Measurements from ENCODE around the gene RHOBTB1.
"Not testable (repeated sequence)": the region's sequence is repeated elsewhere in the genome, so short reads cannot be mapped to it uniquely, and the experiment has no call there.

RHOBTB1 gene

DNA sequence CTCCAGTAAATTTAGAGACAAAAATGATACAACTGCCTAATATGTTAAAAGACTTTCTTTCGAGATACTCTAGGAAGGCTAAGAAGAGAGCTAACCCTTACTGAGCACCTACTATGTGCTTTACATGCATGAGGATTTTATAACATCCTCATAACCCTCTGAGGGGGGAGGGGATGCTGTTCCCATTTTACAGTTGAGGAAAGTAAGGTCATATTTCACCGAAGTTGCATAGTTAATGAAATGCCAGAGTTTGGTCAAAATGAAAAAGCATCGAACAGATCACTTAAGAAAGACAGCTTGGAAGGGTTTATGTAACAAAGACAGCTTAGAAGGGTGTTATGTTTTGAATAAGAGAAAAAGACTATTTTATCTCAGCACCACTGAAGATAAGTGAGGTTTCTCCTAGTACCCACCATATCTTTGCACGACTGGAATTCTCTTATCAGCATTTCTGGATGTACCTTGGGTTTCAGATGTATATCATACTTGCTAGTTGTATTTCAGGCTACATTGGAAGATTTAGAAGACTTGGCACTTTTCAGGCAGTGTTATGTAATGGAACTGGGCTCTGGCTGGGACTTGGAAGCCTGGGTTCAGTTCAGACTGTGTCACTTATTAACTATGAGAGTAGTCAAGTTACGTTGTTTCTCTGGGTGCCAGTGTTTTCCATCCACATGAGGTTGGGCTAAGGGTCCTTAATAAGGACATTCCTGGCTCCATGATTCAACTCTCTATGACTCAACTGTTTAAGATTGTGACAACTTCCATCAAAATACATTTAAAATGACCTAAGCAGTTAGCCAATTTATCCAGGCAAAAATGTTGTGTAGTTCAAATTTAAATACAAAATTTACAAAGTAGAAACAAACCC is 6.0 kb downstream of the RHOBTB1 start:
- FAIRE-seq: no peak

DNA sequence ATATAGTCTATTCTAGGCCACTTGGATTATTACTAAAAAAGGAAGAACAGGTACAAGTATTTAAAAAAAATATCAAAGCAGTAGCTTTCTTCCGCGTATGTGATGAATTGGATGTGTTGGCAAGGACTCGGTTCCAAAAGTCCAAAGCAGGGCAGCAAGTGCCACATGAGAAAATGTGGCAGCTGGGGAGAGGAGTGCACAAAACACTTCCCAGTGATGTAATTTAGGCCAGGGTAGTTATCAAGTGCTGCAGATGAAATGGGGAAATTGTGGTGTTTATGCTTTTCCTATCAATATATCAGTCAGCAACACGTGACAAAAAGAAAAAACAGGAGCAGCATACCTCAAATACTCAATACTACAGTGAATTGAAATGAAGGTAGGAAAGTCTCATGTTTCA is 7.0 kb downstream of the RHOBTB1 start:
- no peak for FAIRE-seq

DNA sequence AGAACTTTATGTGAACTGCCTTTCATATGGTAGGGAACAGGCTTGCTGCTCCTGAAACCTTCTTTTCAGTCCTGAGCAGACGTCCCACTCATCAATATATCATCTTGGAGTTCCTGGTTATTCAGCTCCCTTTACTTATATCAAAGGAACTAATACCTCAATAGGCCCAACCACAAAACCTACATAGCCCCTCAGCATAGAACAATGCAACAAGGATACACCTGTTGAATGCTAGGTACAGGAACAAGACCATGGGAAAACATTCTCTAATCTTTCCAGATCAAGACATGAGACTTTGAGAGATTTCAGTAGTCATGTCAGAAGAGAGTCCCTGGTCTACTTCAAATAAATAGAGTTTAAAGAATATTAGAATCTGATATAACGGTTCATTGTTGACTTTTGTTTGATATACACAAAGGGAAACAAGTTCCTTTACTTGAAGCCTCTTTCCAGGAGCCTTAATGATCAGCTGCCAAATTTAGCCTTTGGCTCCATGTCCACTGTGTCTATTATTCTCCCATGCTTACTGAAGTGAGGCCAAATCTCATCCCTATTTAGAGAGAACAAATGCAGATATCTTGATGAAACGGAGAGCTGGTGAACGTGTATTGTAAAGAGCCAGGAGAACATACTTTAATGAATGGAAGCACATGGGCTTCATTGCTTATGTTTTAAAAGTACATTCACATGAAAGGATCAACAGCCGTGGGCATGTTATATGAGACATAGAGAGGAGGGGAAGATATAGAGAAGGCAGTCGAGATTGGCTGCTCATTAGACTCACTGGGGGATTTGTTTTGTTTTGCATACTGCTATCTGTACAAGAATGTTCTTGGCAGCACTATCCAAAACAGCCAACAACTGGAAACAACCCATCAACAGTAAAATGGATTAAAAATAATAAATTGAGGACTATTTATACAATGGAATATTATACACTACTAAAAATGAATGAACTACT is 9.5 kb downstream of the RHOBTB1 start:
- FAIRE-seq: no peak

DNA sequence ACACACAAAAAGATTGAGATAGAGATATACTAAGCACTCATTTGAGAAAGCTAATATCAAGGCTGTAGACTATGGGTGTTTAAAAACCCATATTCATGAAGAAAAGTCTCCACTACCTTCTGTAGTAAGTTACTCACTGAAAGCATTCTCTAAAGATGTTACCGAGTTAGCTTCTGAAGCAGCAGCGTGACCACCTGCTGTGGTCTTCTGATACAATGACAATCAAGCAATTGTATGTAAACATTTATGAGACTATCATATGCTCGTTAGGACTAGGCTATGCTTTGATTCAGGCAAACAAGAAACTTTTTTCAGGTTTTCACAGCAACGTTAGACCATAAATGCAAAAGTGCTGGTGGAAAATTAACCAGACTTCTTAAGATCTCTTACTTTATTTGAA is 11.2 kb downstream of the RHOBTB1 start:
- FAIRE-seq: no peak

DNA sequence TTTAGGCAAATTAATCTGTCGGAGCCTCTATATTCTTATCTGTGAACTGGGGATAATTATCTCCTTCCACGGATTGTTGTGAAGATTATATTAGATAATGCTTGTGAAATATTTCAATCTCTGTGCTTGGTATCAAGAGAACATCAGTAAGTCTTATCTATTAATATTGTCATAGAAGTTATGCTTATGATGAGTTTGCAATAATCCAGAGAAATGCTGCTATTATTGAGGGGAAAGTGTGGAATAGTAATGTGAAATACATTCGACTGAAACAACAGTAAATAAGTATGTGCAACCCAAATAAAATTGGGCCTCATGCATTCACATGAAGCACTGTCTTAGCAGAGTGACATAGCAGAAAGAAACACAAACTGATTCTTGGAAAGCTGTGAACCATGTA is 13.7 kb downstream of the RHOBTB1 start:
- FAIRE-seq: no peak

DNA sequence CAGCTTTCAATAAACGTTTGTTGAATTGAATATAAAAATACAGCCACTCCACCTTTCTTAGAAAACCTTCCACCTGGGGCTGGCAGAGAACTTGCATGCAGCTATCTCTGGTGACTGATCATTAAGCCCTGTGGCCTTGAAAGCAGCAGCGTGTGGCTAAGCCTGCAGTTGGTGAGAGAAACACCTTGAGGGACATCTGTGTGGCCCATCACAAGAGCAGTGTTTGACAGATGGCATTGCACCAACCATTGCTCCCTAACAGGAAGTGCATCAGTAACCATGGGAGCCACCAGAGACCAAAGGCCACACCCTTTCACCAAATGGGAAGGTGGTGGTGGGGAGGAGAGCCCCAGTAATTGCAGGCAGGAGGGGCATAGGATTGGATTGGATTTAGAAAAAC is 22.4 kb downstream of the RHOBTB1 start:
- no peak for FAIRE-seq

DNA sequence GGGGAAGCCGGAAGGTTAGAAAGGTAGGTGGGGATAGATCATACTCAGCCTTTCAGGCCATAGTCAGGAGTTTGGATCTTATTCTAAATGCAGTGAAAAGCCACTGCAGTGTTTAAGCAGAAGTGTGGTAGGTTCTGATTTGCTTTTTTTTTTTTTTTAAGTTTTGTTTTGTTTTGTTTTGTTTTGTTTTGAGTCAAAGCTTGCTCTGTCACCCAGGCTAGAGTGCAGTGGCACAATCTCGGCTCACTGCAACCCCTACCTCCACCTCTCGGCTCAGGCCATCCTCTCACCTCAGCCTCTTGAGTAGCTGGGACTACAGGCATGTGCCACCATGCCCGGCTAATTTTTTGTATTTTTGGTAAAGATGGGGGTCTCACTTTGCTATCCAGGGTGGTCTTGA is 23.5 kb downstream of the RHOBTB1 start:
- no peak for FAIRE-seq

DNA sequence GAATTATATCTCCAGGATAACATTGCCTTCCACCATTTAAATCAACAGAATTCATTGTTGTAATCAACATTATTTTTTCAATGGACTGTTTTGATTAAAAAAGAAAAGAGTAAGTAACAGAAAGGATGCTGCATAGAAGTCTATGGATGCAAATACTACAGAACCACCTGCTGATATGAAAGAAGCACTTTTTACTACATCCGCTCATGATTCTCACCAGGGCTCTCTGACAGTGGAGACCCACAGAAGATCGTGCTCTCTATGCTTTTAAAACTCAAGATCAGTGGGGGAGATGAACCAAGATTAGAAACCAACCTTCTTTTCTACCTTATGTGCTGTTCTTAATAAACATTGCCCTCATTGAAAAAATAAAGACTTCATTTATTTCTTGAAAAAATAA is 24.4 kb downstream of the RHOBTB1 start:
- no peak for FAIRE-seq

DNA sequence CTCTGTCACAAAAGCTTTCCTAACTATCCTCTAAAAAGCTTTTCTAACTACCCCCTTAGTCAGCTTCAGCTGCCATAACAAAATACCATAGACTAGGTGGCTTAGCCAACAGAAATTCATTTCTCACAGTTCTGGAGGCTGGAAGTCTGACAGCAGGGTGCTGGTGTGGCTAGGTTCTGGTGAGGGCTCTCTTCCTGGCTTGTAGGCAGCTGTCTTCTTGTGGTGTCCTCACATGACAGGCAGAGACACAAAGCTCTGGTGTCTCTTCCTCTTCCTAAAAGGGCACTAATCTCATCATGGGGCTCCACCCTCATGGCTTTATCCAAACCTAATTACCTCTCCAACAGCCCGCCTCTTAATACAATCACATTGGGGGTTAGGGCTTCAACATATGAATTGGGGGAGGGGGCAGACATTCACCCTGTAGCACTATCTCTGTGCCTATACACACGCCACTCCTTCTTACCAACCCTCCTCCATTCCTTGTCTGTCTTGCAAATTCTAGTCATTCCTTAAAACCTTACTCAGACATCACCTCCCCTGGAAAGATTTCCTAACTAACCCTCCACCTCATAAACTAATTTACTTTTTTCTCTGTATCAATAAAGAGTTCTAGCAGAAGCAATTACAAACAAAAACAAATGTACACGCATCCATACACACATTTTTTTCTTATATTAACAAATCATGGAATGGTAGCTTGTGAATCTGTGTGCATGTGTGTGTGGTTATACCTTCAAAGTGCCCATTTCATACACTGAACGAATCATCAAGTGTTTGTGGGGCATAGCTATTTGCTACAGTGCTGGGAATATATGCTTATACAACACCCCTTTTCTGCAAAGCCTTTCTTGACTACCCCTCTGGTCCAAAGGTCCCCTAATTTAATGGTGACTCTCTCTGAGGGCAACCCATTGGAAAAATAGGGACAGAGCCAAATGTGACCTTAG is 26.4 kb downstream of the RHOBTB1 start:
- no peak for FAIRE-seq

DNA sequence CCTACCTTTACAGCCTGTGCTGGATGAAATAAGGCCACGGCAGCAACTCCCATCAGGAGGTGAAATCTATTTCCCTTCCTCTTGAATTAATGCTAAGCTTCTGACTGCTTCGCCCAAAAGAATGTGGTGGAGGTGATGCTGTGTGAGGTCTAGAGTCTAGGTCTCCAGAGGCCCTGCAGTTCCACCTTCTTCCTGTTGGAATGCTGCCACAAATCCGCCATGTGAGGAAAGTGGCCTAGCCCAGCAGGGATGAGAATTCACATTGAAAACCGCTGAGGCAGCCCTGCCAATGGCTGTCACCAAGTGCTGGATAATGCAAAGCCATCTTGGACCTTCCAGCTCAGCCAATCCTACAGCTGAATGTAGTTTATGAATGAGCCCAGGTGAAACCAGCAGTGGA is 28.0 kb downstream of the RHOBTB1 start:
- no peak for FAIRE-seq

DNA sequence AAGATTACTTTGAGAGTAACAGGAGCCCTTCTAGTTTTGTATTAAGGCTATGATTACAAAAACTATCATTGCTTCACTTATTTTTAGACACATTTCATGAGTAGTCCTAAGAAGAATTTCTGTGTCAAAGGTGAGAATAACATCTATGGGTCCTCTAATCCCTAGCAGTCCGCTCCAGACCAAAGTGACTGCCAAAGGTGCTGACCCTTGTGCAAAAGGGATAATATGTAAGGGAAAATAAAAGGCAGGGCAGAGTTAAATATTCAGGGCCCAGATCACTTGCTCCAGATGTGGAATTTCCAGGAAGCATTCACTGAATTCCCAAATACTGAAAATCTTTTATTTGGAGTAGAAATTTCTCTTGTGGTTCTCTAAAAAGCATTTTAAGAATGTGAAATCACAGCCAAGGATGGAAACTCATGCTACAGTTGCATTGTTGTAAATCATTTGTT is 29.3 kb downstream of the RHOBTB1 start:
- no peak for FAIRE-seq

DNA sequence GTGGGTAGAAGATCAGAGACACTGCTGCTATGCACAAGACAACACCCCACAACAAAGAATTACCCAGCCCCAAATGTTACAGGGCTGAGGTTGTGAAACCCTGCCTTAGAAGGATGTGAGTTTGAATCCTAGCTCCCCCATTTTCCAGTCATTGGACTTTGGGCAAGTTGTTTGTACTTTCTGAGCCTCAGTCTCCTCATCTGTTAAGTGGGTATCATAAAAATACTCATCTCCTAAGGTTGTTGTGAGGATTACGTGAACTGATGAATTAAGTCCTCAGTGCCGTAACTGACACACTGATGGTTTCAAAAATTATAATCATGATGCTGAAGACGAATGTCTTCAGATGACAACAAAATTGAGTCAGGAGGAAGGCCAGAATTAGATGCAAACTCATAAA is 30.3 kb downstream of the RHOBTB1 start:
- FAIRE-seq: no peak

DNA sequence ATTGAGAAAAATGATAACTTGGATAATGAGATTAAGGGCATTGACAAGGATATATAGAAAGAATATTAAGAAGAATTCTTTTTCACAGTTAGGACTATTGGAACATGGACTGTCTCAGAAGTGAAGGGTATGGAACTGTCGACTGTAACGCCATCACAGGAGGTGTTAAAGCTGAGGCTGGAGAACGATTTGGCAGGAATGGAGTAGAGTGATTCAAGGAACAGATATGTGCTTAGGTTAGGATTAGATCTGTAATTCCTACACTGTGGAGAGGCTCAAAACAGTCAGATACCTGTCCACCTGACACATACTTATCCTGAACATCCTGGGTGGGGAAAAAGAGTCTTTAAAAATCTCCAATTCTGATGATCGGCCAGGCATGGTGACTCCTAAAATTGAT is 30.9 kb downstream of the RHOBTB1 start:
- no peak for FAIRE-seq

DNA sequence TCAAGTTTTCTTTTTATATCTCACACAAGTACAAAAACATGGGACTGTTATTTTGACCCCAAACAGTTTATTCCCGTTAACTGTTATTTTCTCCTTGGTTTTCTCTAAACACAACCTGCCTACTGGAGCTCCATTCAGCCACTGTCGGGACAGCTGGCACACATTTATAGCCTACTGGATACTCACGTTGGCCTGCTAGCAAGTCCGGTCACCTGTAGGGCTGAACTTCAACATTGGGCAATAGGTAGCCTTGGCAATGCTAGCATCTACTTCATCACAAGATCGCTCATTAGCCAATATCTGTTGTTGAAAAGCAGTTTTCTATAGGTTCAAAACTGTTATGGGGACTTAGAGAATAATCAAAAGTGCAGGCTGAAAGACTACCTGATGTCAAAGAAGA is 32.3 kb downstream of the RHOBTB1 start:
- FAIRE-seq: no peak

DNA sequence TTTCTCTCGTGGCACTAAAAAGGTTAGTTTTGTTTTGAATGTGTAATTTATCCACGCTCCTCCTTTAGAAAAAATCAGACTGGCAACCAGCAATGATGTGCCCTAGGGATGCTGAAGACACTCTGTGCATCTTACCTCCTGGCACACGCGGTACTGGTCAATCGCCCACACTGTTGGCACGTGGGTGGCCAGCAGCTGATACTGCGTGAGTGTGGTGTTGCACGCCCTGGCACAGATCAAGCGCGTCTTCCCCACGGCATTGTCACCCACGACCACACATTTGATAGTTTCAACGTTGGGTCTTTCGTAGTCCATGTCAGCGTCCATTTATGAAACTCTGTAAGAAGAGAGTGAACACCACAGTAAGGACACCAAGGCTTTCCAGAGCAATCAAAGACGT is 32.8 kb downstream of the RHOBTB1 start:
- FAIRE-seq: no peak

DNA sequence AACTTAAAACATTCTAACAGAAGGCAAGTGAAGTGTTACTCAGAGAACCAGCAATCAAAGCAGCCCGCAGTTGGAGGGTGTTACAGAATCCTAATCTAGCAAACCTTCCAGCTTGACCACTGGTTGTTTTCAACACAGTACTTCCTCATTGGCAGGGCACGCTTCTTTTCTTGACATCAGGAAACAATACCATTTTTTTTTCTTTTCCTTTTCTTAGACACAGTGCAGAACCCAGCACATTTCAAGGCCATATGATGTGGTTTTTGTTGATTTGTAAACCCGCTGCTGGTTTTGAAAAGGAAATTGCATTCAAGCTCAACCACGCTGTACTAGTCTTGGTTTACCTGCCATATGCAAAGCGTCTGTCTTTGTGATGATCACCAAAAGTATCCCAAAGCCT is 33.4 kb downstream of the RHOBTB1 start:
- no peak for FAIRE-seq

DNA sequence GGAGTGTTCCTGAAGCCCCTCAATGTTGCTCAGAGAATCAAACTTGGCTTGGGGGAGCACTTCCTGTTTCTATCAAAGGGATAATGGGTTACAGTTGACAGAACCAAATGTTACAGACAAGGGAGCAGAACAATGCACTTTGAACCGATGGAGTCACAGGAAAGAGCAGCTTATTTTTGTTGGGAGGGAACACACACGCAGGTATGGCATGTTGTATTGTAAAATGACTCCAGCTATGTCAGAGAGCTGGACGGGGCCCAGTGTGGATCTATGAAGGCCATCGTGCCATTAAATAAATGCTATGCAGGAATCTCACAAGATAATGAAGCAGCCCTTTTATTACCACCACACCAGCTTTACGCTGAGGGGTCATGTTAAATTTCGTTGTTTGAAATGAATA is 35.1 kb downstream of the RHOBTB1 start:
- no peak for FAIRE-seq

DNA sequence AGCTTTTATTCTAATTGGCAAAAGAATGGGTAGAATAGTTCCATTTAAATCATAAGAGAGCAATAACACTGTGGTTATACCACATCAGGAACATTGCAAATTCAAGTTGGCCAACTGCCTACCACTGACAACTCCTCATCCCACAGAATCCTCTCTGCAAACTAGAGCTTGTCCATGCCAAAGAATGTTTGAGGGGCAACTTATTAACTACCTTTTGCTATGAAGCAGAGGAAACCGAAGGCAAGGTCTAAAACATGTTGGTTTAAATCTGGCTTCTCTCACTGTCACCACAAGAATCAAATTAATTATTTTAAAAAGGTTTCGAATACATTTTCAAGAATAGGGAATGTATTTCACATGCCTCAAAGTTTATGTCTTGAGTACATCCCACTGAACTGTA is 36.0 kb downstream of the RHOBTB1 start:
- FAIRE-seq: no peak

DNA sequence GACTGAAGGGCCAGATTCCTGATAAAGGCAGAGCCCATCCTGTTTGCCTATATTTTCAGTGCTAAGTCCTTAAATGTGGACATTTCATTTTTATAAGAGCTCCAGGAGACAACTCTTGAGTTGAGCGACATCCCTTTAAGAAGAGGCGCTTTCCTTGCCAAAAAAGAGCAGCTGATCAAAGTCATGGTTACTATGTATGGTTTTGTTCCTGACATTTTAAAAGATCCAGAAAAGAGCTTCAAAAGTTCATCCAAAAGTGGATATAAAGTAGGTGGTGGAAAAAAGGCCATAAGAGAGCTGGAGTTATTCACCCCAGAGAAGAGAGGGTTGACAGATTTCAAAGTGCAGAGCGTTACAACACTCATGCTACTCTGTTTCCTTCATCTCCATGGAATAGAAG is 36.7 kb downstream of the RHOBTB1 start:
- no peak for FAIRE-seq

DNA sequence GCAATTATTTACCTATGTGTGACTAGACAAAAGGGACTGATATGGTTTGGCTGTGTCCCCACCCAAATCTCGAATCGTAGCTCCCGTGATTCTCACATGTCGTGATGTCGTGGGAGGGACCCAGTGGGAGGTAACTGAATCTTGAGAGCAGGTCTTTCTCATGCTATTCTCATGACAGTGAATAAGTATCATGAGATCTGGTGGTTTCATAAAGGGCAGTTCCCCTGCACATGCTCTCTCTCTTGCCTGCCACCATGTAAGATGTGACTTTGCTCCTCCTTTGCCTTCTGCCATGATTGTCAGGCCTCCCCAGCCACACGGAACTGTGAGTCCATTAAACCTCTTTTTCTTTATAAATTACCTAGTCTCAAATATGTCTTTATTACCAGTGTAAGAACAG is 37.2 kb downstream of the RHOBTB1 start:
- not testable (repeated sequence) for FAIRE-seq

DNA sequence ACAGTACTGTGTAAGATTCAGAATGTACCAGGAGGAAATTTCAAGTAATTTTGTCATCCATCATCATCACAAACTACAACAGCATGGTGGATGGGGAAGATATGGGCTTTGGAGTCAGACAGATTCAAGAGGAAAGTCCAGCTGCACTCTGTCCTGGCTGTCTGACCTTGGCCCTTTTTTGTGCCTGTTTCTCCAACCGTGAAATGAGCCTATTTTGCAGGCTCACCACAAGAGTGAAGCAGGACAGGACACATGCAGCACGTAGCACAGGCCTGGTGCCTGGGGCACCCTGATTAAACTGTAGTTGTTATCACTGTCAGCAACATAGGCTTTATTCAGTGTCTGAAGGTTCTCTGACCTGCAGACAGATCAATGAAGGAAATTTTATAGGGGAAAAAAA is 37.6 kb downstream of the RHOBTB1 start:
- no peak for FAIRE-seq

DNA sequence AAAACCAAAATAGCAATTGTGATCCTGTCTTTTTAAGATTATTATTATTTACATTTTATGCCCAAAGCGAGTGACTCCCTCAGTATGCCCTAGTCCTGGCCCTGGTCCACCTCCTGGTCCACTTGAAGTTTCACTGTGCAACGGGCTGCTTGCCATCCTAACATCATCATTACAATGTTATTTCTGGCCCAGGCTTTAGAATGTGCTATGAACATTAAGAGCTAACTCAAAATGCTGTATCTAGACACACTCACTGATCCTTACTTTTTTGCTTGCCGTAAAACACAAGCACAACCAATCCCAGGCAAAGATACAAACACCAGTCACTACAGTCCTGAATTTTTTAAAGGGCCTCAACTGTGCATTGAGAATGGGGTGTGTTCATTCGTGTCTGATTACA is 38.4 kb downstream of the RHOBTB1 start:
- peak; percentile 86 for FAIRE-seq

DNA sequence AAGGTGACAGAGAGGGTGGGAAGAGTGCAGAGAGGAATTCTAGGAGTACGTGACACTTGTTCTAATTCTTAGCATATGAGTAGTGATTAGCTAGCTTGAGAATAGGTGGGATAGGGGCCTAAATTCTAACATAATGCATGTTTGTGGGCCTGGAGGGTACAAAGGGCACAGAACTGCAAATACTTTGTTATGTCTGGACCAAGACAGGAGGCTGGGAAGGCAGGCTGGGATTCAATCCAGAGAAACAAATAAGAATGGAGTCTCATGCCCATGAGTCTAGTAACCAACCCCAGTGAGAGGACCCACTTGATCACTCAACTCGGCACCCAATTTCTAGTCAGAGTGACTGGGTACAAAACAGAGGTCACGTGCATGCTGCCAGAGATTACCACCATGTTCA is 40.9 kb downstream of the RHOBTB1 start:
- FAIRE-seq: no peak
